SK-N-SH (cell line): ENCODE measurements around the gene MICU2. TPM values are rescaled to one million over a fixed set of nuclear protein-coding genes. Genes with fewer than 3 reads are reported as not detected.

Source experiments
- CTCF ChIA-PET: fragments of 300-600, 350-600 bp; formaldehyde crosslinking; extraction: SDS; loops from one replicate; lab custom pipeline; 2021; lab: Yijun Ruan, JAX
- POLR2A ChIA-PET: fragments of 350-600 bp; sonication (Branson Sonifier 250); formaldehyde crosslinking; extraction: SDS; loops from one replicate; lab custom pipeline; 2020; ENCODE audit warnings: antibody characterized with exemption, inconsistent platforms; lab: Yijun Ruan, JAX
- DNase-seq: peaks from one replicate; pipeline ENCODE4 v3.0.0; 2012
- H2AFZ ChIP-seq: fragments of 200-600 bp; sonication (generic); 2 replicates; pipeline ENCODE4 v1.8.1; 2016; ENCODE audit warnings: antibody characterized with exemption, mild to moderate bottlenecking, low read depth
- H3F3A ChIP-seq: fragments of 200-600 bp; sonication (generic); replicated peaks from 2 replicates; pipeline ENCODE3; 2016; ENCODE audit warnings: antibody characterized with exemption, mild to moderate bottlenecking; ENCODE audit not compliant: insufficient read depth
- H3K27ac ChIP-seq, 2 experiments: fragments of 200-500 bp in 1 of 2; fragments of 200-600 bp in 1 of 2; sonication (Bioruptor generic) in 1 of 2; sonication (generic), shearing (Covaris generic) in 1 of 2; 2 replicates each; pipeline versions ENCODE4 v1.5.1 to v1.6.1; 2014 to 2016; ENCODE audit warnings: low read depth in 2 of 2, inconsistent platforms in 1 of 2, low read length in 1 of 2, mild to moderate bottlenecking in 1 of 2, mixed read lengths in 1 of 2
- H3K27me3 ChIP-seq: fragments of 200-600 bp; sonication (generic), shearing (Covaris generic); 2 replicates; pipeline ENCODE4 v1.6.1; 2016; ENCODE audit warnings: mixed run types; ENCODE audit not compliant: insufficient read depth
- H3K36me3 ChIP-seq, 2 experiments: fragments of 200-500 bp in 1 of 2; fragments of 200-600 bp in 1 of 2; sonication (Bioruptor generic) in 1 of 2; sonication (generic) in 1 of 2; replicated peaks in 1 of 2; 2 replicates each; pipeline versions ENCODE3 to v1.5.1; 2014 to 2016; ENCODE audit warnings: low read length in 1 of 2, mild to moderate bottlenecking in 1 of 2; ENCODE audit not compliant: insufficient read depth in 2 of 2, control insufficient read depth in 1 of 2
- H3K4me1 ChIP-seq, 2 experiments: fragments of 200-500 bp in 1 of 2; fragments of 200-600 bp in 1 of 2; sonication (Bioruptor generic) in 1 of 2; sonication (generic), shearing (Covaris generic) in 1 of 2; 2 replicates each; pipeline versions ENCODE4 v1.5.1 to v1.6.1; 2014 to 2016; ENCODE audit warnings: low read depth in 1 of 2, low read length in 1 of 2, mixed run types in 1 of 2; ENCODE audit not compliant: insufficient read depth in 2 of 2, control insufficient read depth in 1 of 2
- H3K4me2 ChIP-seq: fragments of 200-600 bp; sonication (generic), shearing (Covaris generic); 2 replicates; pipeline ENCODE4 v1.6.1; 2017; ENCODE audit warnings: mixed run types
- H3K4me3 ChIP-seq, 2 experiments: fragments of 200-500 bp in 1 of 2; fragments of 200-600 bp in 1 of 2; sonication (Bioruptor generic) in 1 of 2; sonication (generic), shearing (Covaris generic) in 1 of 2; 2 replicates each; pipeline versions ENCODE4 v1.5.1 to v1.8.1; 2014 to 2016; ENCODE audit warnings: low read depth in 2 of 2, inconsistent platforms in 1 of 2, low read length in 1 of 2, mild to moderate bottlenecking in 1 of 2, mixed read lengths in 1 of 2, moderate library complexity in 1 of 2
- H3K79me2 ChIP-seq: fragments of 200-600 bp; sonication (generic); 2 replicates; pipeline ENCODE4 v1.8.1; 2017; ENCODE audit warnings: mild to moderate bottlenecking; ENCODE audit not compliant: insufficient read depth
- H3K9ac ChIP-seq: fragments of 200-600 bp; sonication (generic); 2 replicates; pipeline ENCODE4 v1.6.1; 2017; ENCODE audit warnings: mixed run types
- H3K9me2 ChIP-seq: fragments of 200-600 bp; sonication (generic); 2 replicates; pipeline ENCODE4 v1.6.1; 2017; ENCODE audit warnings: mixed run types
- H3K9me3 ChIP-seq: fragments of 200-600 bp; sonication (generic); 2 replicates; pipeline ENCODE4 v1.6.1; 2017; ENCODE audit warnings: mixed run types, mild to moderate bottlenecking, moderate library complexity
- H4K20me1 ChIP-seq: fragments of 200-600 bp; sonication (generic); 2 replicates; pipeline ENCODE4 v1.6.1; 2017; ENCODE audit warnings: mild to moderate bottlenecking, mixed run types; ENCODE audit not compliant: insufficient read depth
- CHD2 ChIP-seq: fragments of 150-350 bp; IDR thresholded peaks from 2 replicates; pipeline ENCODE4 v1.6.1; 2018; ENCODE audit warnings: low read length; ENCODE audit not compliant: partially characterized antibody
- FOSL2 ChIP-seq: IDR thresholded peaks from 2 replicates; pipeline ENCODE4 v1.4.0; 2012; ENCODE audit warnings: low read depth, mild to moderate bottlenecking, moderate library complexity, borderline replicate concordance
- FOXJ3 ChIP-seq: sonication (generic); formaldehyde crosslinking; IDR thresholded peaks from 2 replicates; pipeline ENCODE4 v1.5.1; 2020; ENCODE audit warnings: mild to moderate bottlenecking, missing genetic modification reagents
- MEF2A ChIP-seq: IDR thresholded peaks from 2 replicates; pipeline ENCODE4 v1.4.0; 2012; ENCODE audit warnings: low read depth, borderline replicate concordance
- MXI1 ChIP-seq: IDR thresholded peaks from 2 replicates; pipeline ENCODE4 v1.6.1; 2012; ENCODE audit warnings: mild to moderate bottlenecking, low read depth, low read length, improper control_type of control experiment
- NFIC ChIP-seq: IDR thresholded peaks from 2 replicates; pipeline ENCODE4 v1.4.0; 2012; ENCODE audit warnings: borderline replicate concordance
- RAD21 ChIP-seq: IDR thresholded peaks from 2 replicates; pipeline ENCODE4 v1.6.1; 2012; ENCODE audit warnings: mild to moderate bottlenecking, low read length
- SIN3A ChIP-seq: IDR thresholded peaks from 2 replicates; pipeline ENCODE4 v1.6.1; 2012; ENCODE audit warnings: low read depth, mild to moderate bottlenecking, low read length, moderate library complexity, borderline replicate concordance
- SMC3 ChIP-seq: IDR thresholded peaks from 2 replicates; pipeline ENCODE4 v1.6.1; 2012; ENCODE audit warnings: low read depth, low read length, improper control_type of control experiment
- TEAD4 ChIP-seq: IDR thresholded peaks from 2 replicates; pipeline ENCODE4 v1.4.0; 2012; ENCODE audit warnings: mild to moderate bottlenecking, borderline replicate concordance; ENCODE audit not compliant: insufficient read depth
- WGBS: methylation state at CpG from one replicate; pipeline ENCODE4 v1.1.6; 2017; ENCODE audit warnings: low lambda C conversion rate; 5-methylcytosine and 5-hydroxymethylcytosine counted together
- polyA plus RNA-seq, 3 experiments: library from polyadenylated mRNA; depleted of rRNA; stranded (reverse); fragments of >200 nt; gene quantifications; 2 replicates each; pipeline ENCODE4 v1.2.3, GENCODE V29; 2012
- TF ChIP-seq, protein P1 (sequence below): fragments of 200-600 bp; sonication (generic); IDR thresholded peaks from 2 replicates; pipeline ENCODE4 v1.6.1; 2017; ENCODE audit warnings: antibody characterized with exemption, mild to moderate bottlenecking, moderate library complexity
- TF ChIP-seq, protein P2 (sequence below): fragments of 150-350 bp; IDR thresholded peaks from 2 replicates; pipeline ENCODE4 v1.6.1; 2017; ENCODE audit warnings: antibody characterized with exemption, low read length, low read depth, borderline replicate concordance

Gene MICU2
- polyA plus RNA-seq, 1 of the 3 experiments (the other 2 are of a cell fraction) = 46.4 TPM

DNA sequence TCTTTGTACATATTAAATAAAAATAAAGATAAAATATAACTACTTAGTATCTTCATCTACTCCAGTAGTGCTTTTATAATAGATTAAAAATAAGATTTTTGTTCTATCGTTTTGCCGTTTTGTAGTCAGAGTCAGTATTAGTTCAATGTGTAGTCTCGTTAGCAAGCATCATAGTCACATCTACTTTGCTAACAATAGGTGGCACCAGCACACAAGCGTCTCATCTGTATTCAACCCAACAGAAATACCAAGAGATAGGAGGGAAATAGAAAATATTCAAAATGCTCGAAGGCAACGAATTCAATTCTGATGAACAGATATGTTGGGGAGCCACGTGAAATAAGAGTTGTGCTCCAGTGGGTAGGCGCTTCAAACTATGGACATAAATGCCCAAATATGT lies 21.4 kb upstream of the MICU2 start:
- H3K36me3 ChIP-seq = no peaks in the 10 kb centered on the region
- H3F3A ChIP-seq = no peaks in the 10 kb centered on the region
- H4K20me1 ChIP-seq = no peaks in the 10 kb centered on the region
- peak overlapping the region; percentile 53; the same call in 1 of the 2 replicates for H2AFZ ChIP-seq
- no peak overlapping the region for H3K9ac ChIP-seq
- H3K79me2 ChIP-seq = no peaks in the 10 kb centered on the region
- H3K4me2 ChIP-seq = peak overlapping the region; percentile 65; the same call in 1 of the 2 replicates
- H3K4me3 ChIP-seq = peak overlapping the region in 1 of 2 experiments; percentile 37; a peak in 2 of 4 replicates
- ChIA-PET POLR2A (no interaction called here), CTCF (interaction anchor here (0.7 to 2.6 kb wide), 2 partner anchors 11 to 1137 kb away, joined by 4 to 25 read pairs; no protein-coding TSS in a partner anchor)
- TF ChIP-seq NFIC = no peak
- TF ChIP-seq SMC3 = peak; percentile 22; the same call in 1 of the 2 replicates
- TF ChIP-seq, protein P1, sequence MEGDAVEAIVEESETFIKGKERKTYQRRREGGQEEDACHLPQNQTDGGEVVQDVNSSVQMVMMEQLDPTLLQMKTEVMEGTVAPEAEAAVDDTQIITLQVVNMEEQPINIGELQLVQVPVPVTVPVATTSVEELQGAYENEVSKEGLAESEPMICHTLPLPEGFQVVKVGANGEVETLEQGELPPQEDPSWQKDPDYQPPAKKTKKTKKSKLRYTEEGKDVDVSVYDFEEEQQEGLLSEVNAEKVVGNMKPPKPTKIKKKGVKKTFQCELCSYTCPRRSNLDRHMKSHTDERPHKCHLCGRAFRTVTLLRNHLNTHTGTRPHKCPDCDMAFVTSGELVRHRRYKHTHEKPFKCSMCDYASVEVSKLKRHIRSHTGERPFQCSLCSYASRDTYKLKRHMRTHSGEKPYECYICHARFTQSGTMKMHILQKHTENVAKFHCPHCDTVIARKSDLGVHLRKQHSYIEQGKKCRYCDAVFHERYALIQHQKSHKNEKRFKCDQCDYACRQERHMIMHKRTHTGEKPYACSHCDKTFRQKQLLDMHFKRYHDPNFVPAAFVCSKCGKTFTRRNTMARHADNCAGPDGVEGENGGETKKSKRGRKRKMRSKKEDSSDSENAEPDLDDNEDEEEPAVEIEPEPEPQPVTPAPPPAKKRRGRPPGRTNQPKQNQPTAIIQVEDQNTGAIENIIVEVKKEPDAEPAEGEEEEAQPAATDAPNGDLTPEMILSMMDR = peak; percentile 66
- TF ChIP-seq RAD21 = peak; percentile 68
- no peak for TF ChIP-seq FOXJ3 (CRISPR knock-in tag)
- DNase-seq = peak; percentile 36
- WGBS = 2% methylated on average over 8 of the region's 8 CpGs
- no peaks in the 10 kb centered on the region for H3K4me1 ChIP-seq
- H3K27ac ChIP-seq = no peak overlapping the region
- peaks cover 10% of the 10 kb centered on the region; the same call in 1 of the 2 replicates for H3K27me3 ChIP-seq
- H3K9me3 ChIP-seq = no peaks in the 10 kb centered on the region
- H3K9me2 ChIP-seq = no peaks in the 10 kb centered on the region

DNA sequence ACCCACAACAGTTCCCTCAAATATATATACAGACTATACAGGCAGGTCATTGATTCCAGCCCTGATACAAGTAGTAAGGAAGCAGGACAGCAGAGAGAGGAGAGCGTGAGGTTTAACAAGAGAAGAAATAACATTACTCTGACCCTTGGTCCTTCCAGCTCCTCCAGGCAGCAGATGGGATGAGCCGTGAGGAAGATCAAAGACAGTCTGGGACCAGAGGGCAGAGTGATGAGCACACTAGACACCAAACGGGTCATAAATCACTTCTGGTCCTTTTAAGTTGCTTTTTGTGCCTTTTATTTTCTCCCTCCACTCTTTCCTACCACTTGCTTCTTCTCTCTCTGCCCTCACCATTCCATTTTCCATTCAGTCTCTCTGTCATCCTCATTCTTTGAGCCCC lies 16.9 kb upstream of the MICU2 start:
- H3K4me3 ChIP-seq = no peak overlapping the region
- no peaks in the 10 kb centered on the region for H3F3A ChIP-seq
- TF ChIP-seq MEF2A = no peak
- TF ChIP-seq SIN3A = no peak
- TF ChIP-seq MXI1 = no peak
- TF ChIP-seq CHD2 = no peak
- TF ChIP-seq TEAD4 = no peak
- TF ChIP-seq, protein P2, sequence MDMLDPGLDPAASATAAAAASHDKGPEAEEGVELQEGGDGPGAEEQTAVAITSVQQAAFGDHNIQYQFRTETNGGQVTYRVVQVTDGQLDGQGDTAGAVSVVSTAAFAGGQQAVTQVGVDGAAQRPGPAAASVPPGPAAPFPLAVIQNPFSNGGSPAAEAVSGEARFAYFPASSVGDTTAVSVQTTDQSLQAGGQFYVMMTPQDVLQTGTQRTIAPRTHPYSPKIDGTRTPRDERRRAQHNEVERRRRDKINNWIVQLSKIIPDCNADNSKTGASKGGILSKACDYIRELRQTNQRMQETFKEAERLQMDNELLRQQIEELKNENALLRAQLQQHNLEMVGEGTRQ = no peak
- TF ChIP-seq FOSL2 = no peak
- H3K4me1 ChIP-seq = no peaks in the 10 kb centered on the region; a peak in 1 of 4 replicates
- H3K36me3 ChIP-seq = no peaks in the 10 kb centered on the region
- H3K79me2 ChIP-seq = no peaks in the 10 kb centered on the region
- no peak for DNase-seq
- POLR2A ChIA-PET = no interaction called here
- H2AFZ ChIP-seq = no peak overlapping the region
- no peak overlapping the region for H3K27ac ChIP-seq
- no peaks in the 10 kb centered on the region for H3K9me2 ChIP-seq
- no peak overlapping the region for H3K9ac ChIP-seq
- H3K27me3 ChIP-seq = peaks cover 19% of the 10 kb centered on the region; the same call in 1 of the 2 replicates
- CTCF ChIA-PET = interaction anchor here (10.5 kb wide), 1 partner anchor 17 kb away, joined by 53 read pairs; no protein-coding TSS in a partner anchor
- no peak overlapping the region for H3K4me2 ChIP-seq
- no peaks in the 10 kb centered on the region for H3K9me3 ChIP-seq
- H4K20me1 ChIP-seq = no peaks in the 10 kb centered on the region
- 7% methylated on average over 3 of the region's 3 CpGs for WGBS
